Stimulated activated naive CD4-positive, alpha-beta T cell treated with Interleukin-2 at 50 U/mL for 16 hours (primary cell): ENCODE results near the gene CGB7.

ENCODE experiments used
- DNase-seq: peaks from one replicate; lab custom pipeline; 2025; lab: John Stamatoyannopoulos, UW

CGB7 gene

GRCh38 chr19:49016067-49016839, 41.3 kb downstream of the CGB7 start:
- no peak for DNase-seq

GRCh38 chr19:49014870-49015255, 42.7 kb downstream of the CGB7 start:
- DNase-seq: no peak

DNA sequence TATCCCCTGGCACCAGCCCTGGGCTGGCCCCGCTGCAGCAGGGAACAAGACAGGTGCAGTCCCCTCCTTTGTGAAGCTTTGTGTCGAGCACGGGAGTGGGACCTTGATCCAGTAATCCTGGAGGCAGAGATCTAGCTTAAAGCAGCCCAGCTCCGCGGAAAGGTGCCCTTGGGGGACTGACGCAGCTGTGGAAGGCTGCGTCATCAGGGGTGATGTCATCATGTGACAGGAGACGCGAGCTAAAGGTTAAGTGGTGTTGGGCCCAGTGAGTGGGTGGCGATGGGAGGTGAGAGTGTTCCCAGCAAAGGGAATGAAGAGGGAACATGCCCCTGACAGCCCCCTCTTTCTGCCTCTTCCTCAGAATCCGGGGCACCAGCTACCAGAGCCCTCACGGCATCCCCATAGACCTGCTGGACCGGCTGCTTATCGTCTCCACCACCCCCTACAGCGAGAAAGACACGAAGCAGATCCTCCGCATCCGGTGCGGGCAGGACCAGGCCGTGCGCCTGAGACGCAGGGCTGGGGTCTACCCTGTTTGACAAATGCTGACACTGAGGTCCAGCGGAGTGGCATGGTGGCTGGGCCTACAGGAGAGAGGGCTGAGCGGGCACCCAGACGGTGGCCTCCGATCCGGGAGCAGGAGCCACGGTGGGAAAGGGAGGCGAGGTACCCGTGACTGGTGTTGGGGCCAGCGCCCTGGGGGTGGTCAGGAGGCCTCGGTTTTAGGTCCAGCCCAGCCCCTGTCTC, 43.3 kb downstream of the CGB7 start:
- DNase-seq: no peak

DNA sequence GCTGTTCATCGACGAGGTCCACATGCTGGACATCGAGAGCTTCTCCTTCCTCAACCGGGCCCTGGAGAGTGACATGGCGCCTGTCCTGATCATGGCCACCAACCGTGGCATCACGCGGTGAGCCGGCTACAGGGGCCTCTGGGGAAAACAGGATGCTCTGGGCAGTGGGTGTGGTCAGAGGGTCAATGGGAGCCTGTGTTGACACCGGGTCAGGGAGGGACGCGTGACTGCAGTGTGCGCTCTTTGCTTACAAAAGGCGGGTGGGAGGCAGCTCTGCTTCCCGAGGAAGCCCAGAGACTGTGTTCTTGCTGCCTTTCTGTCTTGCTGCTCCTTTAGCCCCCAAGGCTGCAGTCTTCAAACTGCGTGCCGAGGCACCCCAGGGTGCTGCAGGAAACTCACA, 46.4 kb downstream of the CGB7 start:
- no peak for DNase-seq

GRCh38 chr19:49010453-49010852, 47.1 kb downstream of the CGB7 start:
- no peak for DNase-seq

GRCh38 chr19:49009828-49010227, 47.7 kb downstream of the CGB7 start:
- DNase-seq: no peak

DNA sequence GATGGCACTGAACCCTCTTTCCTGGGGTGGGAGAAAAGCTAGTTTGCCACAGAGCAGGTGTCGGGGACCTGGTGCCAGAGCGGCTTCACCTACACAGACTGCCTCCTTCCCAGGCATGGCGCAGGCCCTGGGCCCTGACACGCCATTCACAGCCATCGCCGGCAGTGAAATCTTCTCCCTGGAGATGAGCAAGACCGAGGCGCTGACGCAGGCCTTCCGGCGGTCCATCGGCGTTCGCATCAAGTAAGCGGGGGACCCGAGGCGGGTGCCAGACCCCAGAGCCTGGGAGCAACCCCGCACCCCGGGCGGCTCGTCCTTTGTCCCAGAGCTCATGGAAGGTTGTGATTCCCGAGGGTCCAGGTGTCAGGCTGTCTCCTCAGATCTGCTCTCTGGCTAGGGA, 50.6 kb downstream of the CGB7 start:
- no peak for DNase-seq

- no peak for DNase-seq
These were observed 52.5 kb downstream of the CGB7 start for GRCh38 chr19:49004964-49005614.
